Calu3 (cell line): Measurements from ENCODE around the gene HS3ST3A1. TPM values are rescaled to one million over a fixed set of nuclear protein-coding genes. Genes with fewer than 3 reads are reported as not detected.

Source experiments
- BruUV-seq: library from RNA; stranded (reverse); fragments of 400-500 nt; replicated peaks from 2 replicates; lab custom pipeline; 2021; lab: Mats Ljungman, UMichigan
- CTCF ChIA-PET: fragments of 300-600 bp; sonication (Branson Sonifier 250); formaldehyde crosslinking; loops from one replicate; lab custom pipeline; 2022; ENCODE audit warnings: antibody characterized with exemption; lab: Charles Lee
- DNase-seq: peaks from one replicate; pipeline ENCODE4 v3.0.0; 2022
- H3K27ac Mint-ChIP-seq: one replicate; pipeline ENCODE4 v1.8.0; 2022; ENCODE audit warnings: mixed read lengths; ENCODE audit not compliant: unreplicated experiment
- H3K27me3 Mint-ChIP-seq: one replicate; pipeline ENCODE4 v1.8.0; 2022; ENCODE audit warnings: mixed read lengths; ENCODE audit not compliant: unreplicated experiment
- H3K36me3 Mint-ChIP-seq: one replicate; pipeline ENCODE4 v1.8.0; 2022; ENCODE audit warnings: mild to moderate bottlenecking, moderate library complexity, mixed read lengths; ENCODE audit not compliant: insufficient read depth, unreplicated experiment
- H3K4me1 Mint-ChIP-seq: one replicate; pipeline ENCODE4 v1.8.0; 2022; ENCODE audit warnings: mild to moderate bottlenecking, low read depth, mixed read lengths; ENCODE audit not compliant: unreplicated experiment
- H3K4me3 Mint-ChIP-seq: one replicate; pipeline ENCODE4 v1.8.0; 2022; ENCODE audit warnings: mild to moderate bottlenecking, low read depth, moderate library complexity, mixed read lengths; ENCODE audit not compliant: unreplicated experiment
- H3K9me3 Mint-ChIP-seq: one replicate; pipeline ENCODE4 v1.8.0; 2022; ENCODE audit warnings: low read depth, mixed read lengths; ENCODE audit not compliant: unreplicated experiment
- intact Hi-C: fragments of 100-400 bp; cut with micrococcal nuclease; formaldehyde crosslinking; loops from one replicate; pipeline ENCODE4 v1.10.0; 2022; ENCODE audit not compliant: unreplicated experiment
- total RNA-seq: library from RNA; stranded (reverse); gene quantifications from 2 replicates; pipeline ENCODE4 v1.2.3, GENCODE V29; 2022
- TF ChIP-seq, protein P1 (sequence below): fragments of 200-600 bp; IDR thresholded peaks from one replicate; pipeline ENCODE4 v1.8.0; 2022; ENCODE audit warnings: antibody characterized with exemption; ENCODE audit not compliant: unreplicated experiment

The HS3ST3A1 gene
- total RNA-seq, 1 experiment from 2014 or later, result not detected

- Mint-ChIP-seq H3K36me3 (no peaks in the 10 kb centered on the region), H3K9me3 (peaks cover 14% of the 10 kb centered on the region), H3K27me3 (no peaks in the 10 kb centered on the region), H3K4me1 (no peaks in the 10 kb centered on the region), H3K27ac (no peak overlapping the region), H3K4me3 (no peak overlapping the region)
- intact Hi-C loops, result no loop called here
- DNase-seq, result no peak
- TF ChIP-seq, protein P1, sequence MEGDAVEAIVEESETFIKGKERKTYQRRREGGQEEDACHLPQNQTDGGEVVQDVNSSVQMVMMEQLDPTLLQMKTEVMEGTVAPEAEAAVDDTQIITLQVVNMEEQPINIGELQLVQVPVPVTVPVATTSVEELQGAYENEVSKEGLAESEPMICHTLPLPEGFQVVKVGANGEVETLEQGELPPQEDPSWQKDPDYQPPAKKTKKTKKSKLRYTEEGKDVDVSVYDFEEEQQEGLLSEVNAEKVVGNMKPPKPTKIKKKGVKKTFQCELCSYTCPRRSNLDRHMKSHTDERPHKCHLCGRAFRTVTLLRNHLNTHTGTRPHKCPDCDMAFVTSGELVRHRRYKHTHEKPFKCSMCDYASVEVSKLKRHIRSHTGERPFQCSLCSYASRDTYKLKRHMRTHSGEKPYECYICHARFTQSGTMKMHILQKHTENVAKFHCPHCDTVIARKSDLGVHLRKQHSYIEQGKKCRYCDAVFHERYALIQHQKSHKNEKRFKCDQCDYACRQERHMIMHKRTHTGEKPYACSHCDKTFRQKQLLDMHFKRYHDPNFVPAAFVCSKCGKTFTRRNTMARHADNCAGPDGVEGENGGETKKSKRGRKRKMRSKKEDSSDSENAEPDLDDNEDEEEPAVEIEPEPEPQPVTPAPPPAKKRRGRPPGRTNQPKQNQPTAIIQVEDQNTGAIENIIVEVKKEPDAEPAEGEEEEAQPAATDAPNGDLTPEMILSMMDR, result no peak
- no TSS peak for BruUV-seq
- CTCF ChIA-PET, result no interaction called here
Measured at GRCh38 chr17:13609941-13610340, 8.2 kb upstream of the HS3ST3A1 start.

DNA sequence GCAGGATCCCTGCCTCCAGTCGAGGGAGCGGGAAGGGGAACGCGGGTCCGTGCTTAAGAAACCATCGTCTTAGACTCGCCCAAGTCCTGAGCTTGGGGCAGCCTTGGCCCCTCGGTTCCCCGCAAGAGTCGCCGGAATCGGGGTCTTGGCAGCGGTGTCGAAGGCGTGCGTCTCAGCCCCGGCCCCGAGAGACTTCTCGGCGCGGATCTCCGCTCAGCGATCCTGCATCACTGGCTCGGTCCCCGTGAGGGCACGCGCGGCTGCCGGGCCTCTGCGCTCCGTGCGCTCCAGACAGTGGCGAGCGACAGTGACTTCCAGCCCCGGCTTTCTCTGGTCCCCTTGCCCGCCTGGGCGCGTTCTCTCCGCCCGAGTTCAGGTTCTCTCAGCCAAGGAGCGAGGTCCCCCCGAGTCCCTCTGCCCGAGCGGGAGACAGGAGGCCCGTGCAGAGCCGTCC lies 380 bp downstream of the HS3ST3A1 start:
- intact Hi-C loops, result no loop called here
- CTCF ChIA-PET, result no interaction called here
- TF ChIP-seq, protein P1, result no peak
- H3K4me1 Mint-ChIP-seq, result no peaks in the 10 kb centered on the region
- no peak for DNase-seq
- no peak overlapping the region for H3K27ac Mint-ChIP-seq
- peaks cover 8% of the 10 kb centered on the region for H3K9me3 Mint-ChIP-seq
- H3K27me3 Mint-ChIP-seq, result peaks cover 16% of the 10 kb centered on the region
- peaks cover 5% of the 10 kb centered on the region for H3K36me3 Mint-ChIP-seq
- BruUV-seq, result no TSS peak
- H3K4me3 Mint-ChIP-seq, result peak overlapping the region; percentile 54

- no peak for DNase-seq
- H3K27ac Mint-ChIP-seq, result no peak overlapping the region
- no TSS peak for BruUV-seq
- peaks cover 4% of the 10 kb centered on the region for H3K9me3 Mint-ChIP-seq
- H3K27me3 Mint-ChIP-seq, result peaks cover 16% of the 10 kb centered on the region
- CTCF ChIA-PET, result no interaction called here
- no peaks in the 10 kb centered on the region for H3K4me1 Mint-ChIP-seq
- H3K4me3 Mint-ChIP-seq, result no peak overlapping the region
- peaks cover 5% of the 10 kb centered on the region for H3K36me3 Mint-ChIP-seq
- TF ChIP-seq, protein P1, result no peak
- intact Hi-C loops, result no loop called here
Measured at GRCh38 chr17:13600475-13601321, 1.0 kb downstream of the HS3ST3A1 start.

DNA sequence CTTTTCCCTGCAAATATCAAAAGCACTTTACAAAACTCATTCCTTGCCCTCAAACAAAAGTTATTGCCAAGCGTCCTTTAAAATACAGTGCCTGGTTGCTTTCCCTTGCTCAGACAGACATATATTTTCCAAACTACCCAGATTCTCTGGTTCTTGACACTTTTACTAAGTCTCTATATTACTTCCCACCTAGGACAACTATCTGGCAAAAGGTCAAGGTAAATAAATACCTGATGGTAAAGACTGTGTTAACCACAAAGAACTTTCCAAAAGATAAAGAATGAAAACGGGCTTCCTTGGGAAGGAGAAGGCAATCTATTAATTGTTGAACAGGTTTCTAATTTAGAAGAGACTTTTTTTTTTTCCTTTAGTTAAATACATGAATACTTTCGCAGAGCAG lies 1.9 kb downstream of the HS3ST3A1 start:
- intact Hi-C loops, result loop anchor here (5.0 to 10.0 kb wide), 2 partner anchors 1185 to 1557 kb away; no protein-coding TSS in a partner anchor
- Mint-ChIP-seq H3K9me3 (peaks cover 2% of the 10 kb centered on the region), H3K4me1 (no peaks in the 10 kb centered on the region), H3K27ac (no peak overlapping the region), H3K36me3 (peaks cover 5% of the 10 kb centered on the region), H3K27me3 (peaks cover 16% of the 10 kb centered on the region), H3K4me3 (no peak overlapping the region)
- no peak for DNase-seq
- TF ChIP-seq, protein P1, result no peak
- BruUV-seq, result no TSS peak
- CTCF ChIA-PET, result no interaction called here
